GM20000 (cell line): ENCODE measurements around the gene LDHAL6B.

ENCODE experiments used
- DNase-seq: peaks from one replicate; pipeline ENCODE4 v3.0.0; 2012; ENCODE audit warnings: low spot score
- TF ChIP-seq, protein P1 (sequence below): IDR thresholded peaks from 2 replicates; pipeline ENCODE4 v1.5.1; 2012; ENCODE audit warnings: mild to moderate bottlenecking, control low read depth; ENCODE audit errors: extremely low read depth, missing control alignments

The LDHAL6B gene

DNA sequence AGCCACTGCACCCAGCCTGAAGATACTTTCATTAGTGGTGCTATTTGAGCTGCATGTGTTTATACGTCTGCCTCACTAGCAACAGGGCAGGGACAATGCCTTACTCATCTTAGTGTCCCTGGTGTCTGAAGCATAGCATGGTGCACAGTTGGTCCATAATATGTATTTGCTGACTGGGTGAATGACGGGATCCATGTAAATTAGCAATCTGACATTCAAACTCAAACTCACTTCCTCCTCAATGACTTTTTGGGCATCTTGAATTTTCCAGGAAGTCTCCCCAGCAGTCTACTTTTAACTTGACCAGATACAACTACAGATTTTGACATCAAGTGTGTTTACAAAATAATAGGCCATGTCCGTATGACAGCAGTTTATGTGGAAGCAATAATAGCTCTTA lies 3.0 kb upstream of the LDHAL6B start:
- DNase-seq = no peak
- TF ChIP-seq, protein P1, sequence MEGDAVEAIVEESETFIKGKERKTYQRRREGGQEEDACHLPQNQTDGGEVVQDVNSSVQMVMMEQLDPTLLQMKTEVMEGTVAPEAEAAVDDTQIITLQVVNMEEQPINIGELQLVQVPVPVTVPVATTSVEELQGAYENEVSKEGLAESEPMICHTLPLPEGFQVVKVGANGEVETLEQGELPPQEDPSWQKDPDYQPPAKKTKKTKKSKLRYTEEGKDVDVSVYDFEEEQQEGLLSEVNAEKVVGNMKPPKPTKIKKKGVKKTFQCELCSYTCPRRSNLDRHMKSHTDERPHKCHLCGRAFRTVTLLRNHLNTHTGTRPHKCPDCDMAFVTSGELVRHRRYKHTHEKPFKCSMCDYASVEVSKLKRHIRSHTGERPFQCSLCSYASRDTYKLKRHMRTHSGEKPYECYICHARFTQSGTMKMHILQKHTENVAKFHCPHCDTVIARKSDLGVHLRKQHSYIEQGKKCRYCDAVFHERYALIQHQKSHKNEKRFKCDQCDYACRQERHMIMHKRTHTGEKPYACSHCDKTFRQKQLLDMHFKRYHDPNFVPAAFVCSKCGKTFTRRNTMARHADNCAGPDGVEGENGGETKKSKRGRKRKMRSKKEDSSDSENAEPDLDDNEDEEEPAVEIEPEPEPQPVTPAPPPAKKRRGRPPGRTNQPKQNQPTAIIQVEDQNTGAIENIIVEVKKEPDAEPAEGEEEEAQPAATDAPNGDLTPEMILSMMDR = no peak

DNA sequence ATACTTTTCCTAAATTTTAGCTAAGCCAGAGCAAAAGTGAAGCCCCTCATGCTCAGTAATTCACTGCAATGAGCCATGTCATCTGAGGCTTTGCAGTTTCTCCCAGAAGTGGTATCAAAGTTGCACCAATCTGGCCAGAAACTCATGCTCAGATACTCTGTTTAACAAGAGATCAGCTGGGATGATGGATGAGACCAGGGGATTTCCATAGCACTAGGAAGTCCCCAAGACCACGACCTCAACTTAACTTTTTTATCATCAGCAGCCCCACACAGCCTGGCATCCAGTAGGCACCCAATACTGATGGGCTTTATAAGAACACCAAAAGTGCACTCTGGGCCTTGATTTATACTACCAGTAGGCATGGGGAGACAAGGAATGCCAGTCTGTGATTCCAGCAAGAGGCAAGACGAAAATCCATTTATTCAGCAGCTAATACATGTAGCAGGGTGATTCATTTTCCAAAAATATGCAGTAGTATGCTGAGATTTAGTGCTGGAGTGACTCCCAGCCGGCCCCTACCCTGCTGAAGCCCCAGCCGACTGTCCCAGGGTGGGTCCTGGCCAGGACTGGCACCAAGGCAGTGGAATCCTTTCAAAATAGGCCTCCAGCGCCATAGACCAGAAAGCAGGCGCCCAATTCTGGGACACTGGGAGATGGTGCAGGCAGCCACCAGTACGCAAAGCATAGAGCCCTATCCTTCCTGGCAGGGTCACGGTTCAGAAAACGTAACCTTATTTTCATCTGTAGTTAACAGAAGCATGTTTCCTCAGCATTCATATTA lies 612 bp upstream of the LDHAL6B start:
- TF ChIP-seq, protein P1 = no peak
- peak; percentile 29 for DNase-seq

DNA sequence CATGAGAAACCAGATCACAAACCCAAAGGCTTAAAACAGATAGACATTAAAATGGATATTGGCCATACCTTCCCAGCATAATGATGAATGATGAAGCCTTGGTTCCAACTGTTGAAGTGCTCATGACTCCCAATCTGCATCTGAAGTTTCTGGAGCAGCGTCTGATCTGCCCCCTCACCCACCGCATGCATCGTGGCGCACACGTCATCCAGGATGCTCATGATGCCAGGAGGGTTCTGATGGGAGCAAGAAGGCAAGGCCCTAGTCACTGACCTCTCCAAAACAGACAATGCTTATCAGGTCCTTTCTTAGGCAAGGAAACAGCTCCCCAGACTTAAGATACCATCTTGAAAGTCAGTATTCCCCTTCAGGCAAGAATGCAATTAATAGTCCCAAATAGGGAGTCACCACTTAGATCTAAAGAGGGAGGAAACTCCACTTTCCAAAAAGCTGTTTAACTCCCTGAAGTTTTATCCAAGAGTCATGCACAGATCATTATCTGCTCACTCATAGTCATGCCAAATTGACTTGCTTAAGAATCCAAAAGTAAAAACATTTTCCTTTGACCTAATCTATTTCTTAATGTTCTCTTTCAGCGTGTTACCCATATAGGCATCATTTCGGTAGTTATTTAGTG lies 2.1 kb downstream of the LDHAL6B start:
- TF ChIP-seq, protein P1 = no peak

DNA sequence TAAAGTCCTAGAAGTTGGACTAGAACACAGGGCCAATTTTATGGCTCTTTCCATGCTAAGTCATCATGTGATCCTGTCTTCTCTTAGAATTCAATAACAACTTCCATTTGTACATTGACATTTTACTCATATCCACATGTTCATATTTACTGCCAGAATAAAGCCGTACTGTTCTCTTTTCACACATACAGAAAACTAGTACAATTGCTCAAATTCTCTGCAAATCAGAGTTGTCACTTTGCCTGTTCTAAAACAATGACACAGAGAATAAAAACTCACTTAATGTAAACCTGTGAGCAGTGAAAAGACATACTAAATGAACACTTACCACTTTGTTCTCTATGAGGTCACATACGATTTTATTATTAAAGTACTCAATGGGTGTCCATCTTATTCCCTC lies 3.5 kb downstream of the LDHAL6B start:
- DNase-seq = no peak
- TF ChIP-seq, protein P1 = no peak

More for the DNA sequence above, 2.1 kb downstream of the LDHAL6B start:
- no peak for DNase-seq

DNA sequence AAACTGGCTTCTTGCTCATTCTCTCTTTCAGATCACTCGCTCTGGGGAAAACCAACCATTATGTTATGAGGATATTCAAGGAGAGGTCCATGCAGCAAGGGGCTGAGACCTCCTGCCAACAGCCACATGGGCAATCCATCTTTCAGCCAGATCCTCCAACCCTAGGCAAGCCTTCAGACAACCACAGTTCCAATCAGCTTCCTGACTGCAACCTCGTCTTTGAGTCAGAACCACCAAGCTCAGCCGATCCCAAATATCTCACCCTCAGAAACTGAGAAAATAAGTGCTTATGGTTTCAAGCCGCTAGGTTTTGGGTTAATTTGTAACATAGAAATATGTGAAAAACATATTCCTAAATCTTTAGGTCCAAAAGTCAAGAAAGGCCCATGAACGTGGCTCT lies 10.3 kb downstream of the LDHAL6B start:
- TF ChIP-seq, protein P1 = no peak
- no peak for DNase-seq

DNA sequence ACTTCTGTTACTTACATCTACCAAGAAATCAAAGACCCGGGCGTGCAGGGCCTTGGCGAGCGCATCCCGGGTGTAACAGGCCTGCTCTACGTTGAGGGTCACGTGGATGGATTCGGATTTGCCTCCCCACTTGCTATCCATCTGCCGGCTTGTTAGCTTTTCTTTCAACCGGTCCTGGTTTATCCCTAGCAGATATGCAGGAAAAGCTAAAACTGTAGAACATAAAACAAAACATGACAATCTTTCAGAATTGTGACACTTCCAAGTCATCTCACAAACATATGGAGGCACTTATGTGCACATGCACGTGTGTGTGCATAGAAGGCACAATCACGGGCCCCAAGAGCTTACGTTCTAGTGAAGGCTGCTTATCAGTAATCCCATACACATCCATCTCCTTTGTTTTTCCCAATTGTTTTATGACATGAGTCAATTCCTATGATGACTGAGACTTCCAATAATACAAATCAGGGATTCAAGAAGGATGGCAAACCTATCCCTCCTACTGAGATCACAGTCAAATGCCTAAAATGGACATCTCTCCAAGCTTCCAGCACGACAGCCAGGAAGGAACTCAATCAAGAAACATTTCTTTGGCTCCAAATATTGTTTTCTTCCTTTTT lies 11.3 kb downstream of the LDHAL6B start:
- no peak for DNase-seq
- TF ChIP-seq, protein P1 = no peak

DNA sequence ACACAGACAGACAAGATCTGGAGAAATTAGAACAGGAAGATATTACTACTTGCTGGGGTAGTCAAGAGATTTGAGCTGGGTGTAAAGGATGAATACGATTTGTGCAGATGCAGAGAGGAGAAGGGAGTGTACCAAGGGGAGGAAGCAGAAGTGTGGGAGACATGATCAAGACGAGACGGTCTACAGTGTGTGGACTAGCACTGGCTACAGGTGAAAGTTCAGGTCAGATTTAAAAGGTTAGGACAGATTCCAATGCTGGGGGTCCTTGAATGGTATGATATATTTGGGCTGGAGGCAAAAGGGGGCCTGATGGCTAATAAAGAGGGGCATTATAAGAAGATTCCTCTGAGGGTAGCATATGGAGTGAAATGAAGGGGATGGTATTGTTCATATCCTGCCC lies 12.1 kb downstream of the LDHAL6B start:
- no peak for DNase-seq
- TF ChIP-seq, protein P1 = no peak
